ENCODE measurements around the gene CDCP1.

DNA sequence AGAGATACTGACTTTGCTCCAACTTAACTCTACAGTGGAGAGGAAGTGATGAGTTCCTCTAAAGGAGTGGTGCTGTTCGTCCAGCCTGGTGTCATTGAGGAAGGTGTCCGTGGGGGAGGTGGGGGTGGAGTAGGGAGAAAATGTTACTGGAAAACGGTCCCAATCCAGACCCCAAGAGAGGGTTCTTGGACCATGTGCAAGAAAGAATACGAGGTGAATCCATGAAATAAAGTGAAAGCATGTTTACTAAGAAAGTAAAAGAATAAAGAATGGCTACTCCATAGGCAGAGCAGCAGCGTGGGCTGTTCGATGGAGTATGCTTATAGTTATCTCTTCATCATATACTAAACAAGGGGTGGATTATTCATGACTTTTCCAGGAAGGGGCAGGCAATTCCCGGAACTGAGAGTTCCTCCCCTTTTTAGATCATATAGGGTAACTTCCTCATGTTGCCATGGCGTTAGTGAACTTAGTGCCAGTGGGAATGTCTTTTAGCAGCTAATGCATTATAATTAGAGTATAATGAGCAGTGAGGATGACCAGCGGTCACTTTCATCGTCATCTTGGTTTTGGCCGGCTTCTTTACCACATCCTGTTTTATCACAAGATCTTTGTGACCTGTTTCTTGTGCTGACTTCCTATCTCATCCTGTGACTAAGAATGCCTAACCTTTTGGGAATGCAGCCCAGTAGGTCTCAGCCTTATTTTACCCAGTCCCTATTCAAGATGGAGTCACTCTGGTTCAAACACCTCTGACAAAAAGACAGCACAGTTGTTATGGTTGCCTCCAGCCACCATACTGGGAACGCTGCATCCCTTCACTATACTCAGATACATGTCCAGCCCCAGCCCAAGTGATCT is 81.4 kb downstream of the CDCP1 start:
- TF ChIP-seq, protein P1, sequence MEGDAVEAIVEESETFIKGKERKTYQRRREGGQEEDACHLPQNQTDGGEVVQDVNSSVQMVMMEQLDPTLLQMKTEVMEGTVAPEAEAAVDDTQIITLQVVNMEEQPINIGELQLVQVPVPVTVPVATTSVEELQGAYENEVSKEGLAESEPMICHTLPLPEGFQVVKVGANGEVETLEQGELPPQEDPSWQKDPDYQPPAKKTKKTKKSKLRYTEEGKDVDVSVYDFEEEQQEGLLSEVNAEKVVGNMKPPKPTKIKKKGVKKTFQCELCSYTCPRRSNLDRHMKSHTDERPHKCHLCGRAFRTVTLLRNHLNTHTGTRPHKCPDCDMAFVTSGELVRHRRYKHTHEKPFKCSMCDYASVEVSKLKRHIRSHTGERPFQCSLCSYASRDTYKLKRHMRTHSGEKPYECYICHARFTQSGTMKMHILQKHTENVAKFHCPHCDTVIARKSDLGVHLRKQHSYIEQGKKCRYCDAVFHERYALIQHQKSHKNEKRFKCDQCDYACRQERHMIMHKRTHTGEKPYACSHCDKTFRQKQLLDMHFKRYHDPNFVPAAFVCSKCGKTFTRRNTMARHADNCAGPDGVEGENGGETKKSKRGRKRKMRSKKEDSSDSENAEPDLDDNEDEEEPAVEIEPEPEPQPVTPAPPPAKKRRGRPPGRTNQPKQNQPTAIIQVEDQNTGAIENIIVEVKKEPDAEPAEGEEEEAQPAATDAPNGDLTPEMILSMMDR (IDR thresholded peaks at IDR 0.05; ENCODE audit: low read length), result no peak
- no peak for TF ChIP-seq EZH2 (IDR thresholded peaks at IDR 0.05; ENCODE audit: borderline replicate concordance, low read length)
